Caco-2 (cell line): ENCODE measurements around the gene ZNF638. TPM values are rescaled to one million over a fixed set of nuclear protein-coding genes. Genes with fewer than 3 reads are reported as not detected.

Source experiments
- BruUV-seq: library from RNA; stranded (reverse); fragments of 400-500 nt; replicated peaks from 2 replicates; lab custom pipeline; 2021; lab: Mats Ljungman, UMichigan
- CTCF ChIA-PET: fragments of 300-600 bp; sonication (Branson Sonifier 250); formaldehyde crosslinking; loops from one replicate; lab custom pipeline; 2022; ENCODE audit warnings: antibody characterized with exemption; lab: Charles Lee
- POLR2A ChIA-PET: fragments of 300-600 bp; sonication (Branson Sonifier 250); formaldehyde crosslinking; loops from one replicate; lab custom pipeline; 2022; ENCODE audit warnings: antibody characterized with exemption; lab: Charles Lee
- DNase-seq, 2 experiments: peaks; one replicate each; pipeline versions ENCODE4 v3.0.0 to v3.0.0-alpha.2; 2020 to 2022
- H3K27me3 ChIP-seq: replicated peaks from 2 replicates; pipeline ENCODE4 v1.6.0; 2011; ENCODE audit warnings: low read length; ENCODE audit not compliant: control insufficient read depth, insufficient read depth
- H3K36me3 ChIP-seq: 2 replicates; pipeline ENCODE4 v1.5.1; 2011; ENCODE audit warnings: low read length; ENCODE audit not compliant: control insufficient read depth, insufficient read depth
- H3K4me1 ChIP-seq: fragments of 250-450 bp; sonication (Bioruptor Pico); 2 replicates; pipeline ENCODE4 v1.5.1; 2020; ENCODE audit warnings: mild to moderate bottlenecking
- H3K4me3 ChIP-seq: 2 replicates; pipeline ENCODE4 v1.5.1; 2011; ENCODE audit warnings: low read depth, mild to moderate bottlenecking, control low read depth, low read length
- H3K9me3 ChIP-seq: fragments of 250-450 bp; sonication (Bioruptor Pico); 2 replicates; pipeline ENCODE4 v1.5.1; 2020; ENCODE audit warnings: mild to moderate bottlenecking, moderate library complexity
- H3K27ac Mint-ChIP-seq: one replicate; pipeline ENCODE4 v1.8.0; 2022; ENCODE audit warnings: mixed read lengths; ENCODE audit not compliant: unreplicated experiment
- H3K27me3 Mint-ChIP-seq: one replicate; pipeline ENCODE4 v1.8.0; 2022; ENCODE audit warnings: mixed read lengths; ENCODE audit not compliant: insufficient read depth, unreplicated experiment
- H3K36me3 Mint-ChIP-seq: one replicate; pipeline ENCODE4 v1.8.0; 2022; ENCODE audit warnings: mild to moderate bottlenecking, mixed read lengths; ENCODE audit not compliant: insufficient read depth, unreplicated experiment
- H3K4me1 Mint-ChIP-seq: one replicate; pipeline ENCODE4 v1.8.0; 2022; ENCODE audit warnings: low read depth, mixed read lengths; ENCODE audit not compliant: unreplicated experiment
- H3K4me3 Mint-ChIP-seq: one replicate; pipeline ENCODE4 v1.8.0; 2022; ENCODE audit warnings: mild to moderate bottlenecking, moderate library complexity, mixed read lengths; ENCODE audit not compliant: unreplicated experiment
- H3K9me3 Mint-ChIP-seq: one replicate; pipeline ENCODE4 v1.8.0; 2022; ENCODE audit warnings: mixed read lengths; ENCODE audit not compliant: unreplicated experiment
- CTCF ChIP-seq, 2 experiments: fragments of 200-600 bp in 1 of 2; IDR thresholded peaks; 1 replicate in 1 of 2; 2 replicates in 1 of 2; pipeline versions ENCODE4 v1.5.1 to v1.8.0; 2011 to 2022; ENCODE audit warnings: antibody characterized with exemption in 1 of 2, control low read depth in 1 of 2, inconsistent platforms in 1 of 2, low read depth in 1 of 2, low read length in 1 of 2, mild to moderate bottlenecking in 1 of 2, moderate library complexity in 1 of 2; ENCODE audit not compliant: insufficient read depth in 1 of 2, severe bottlenecking in 1 of 2, unreplicated experiment in 1 of 2
- intact Hi-C: fragments of 100-400 bp; cut with micrococcal nuclease; formaldehyde crosslinking; loops from one replicate; pipeline ENCODE4 v1.10.0; 2022; ENCODE audit not compliant: unreplicated experiment
- total RNA-seq: library from RNA; stranded (reverse); gene quantifications from 2 replicates; pipeline ENCODE4 v1.2.3, GENCODE V29; 2022

The ZNF638 gene
- total RNA-seq, 1 experiment from 2014 or later = 133 TPM

GRCh38 chr2:71291398-71291797, 40.2 kb upstream of the ZNF638 start:
- Mint-ChIP-seq H3K36me3 (no peaks in the 10 kb centered on the region), H3K4me1 (no peaks in the 10 kb centered on the region), H3K9me3 (no peaks in the 10 kb centered on the region), H3K27ac (no peak overlapping the region), H3K27me3 (no peaks in the 10 kb centered on the region), H3K4me3 (no peak overlapping the region)
- Histone ChIP-seq H3K4me1 (no peaks in the 10 kb centered on the region), H3K27me3 (no peaks in the 10 kb centered on the region), H3K36me3 (no peaks in the 10 kb centered on the region), H3K4me3 (no peak overlapping the region), H3K9me3 (no peaks in the 10 kb centered on the region)
- BruUV-seq = no TSS peak
- CTCF ChIA-PET = no interaction called here
- POLR2A ChIA-PET = no interaction called here
- no peak for TF ChIP-seq CTCF (IDR thresholded peaks at IDR 0.05; ENCODE audit: insufficient read depth in 1 of 2, low read depth in 1 of 2, low read length in 1 of 2, severe bottlenecking in 1 of 2, unreplicated experiment in 1 of 2)
- intact Hi-C loops = no loop called here
- no peak for DNase-seq

GRCh38 chr2:71292159-71292558, 39.4 kb upstream of the ZNF638 start:
- no peak overlapping the region for H3K4me3 Mint-ChIP-seq
- no peaks in the 10 kb centered on the region for H3K9me3 Mint-ChIP-seq
- H3K27ac Mint-ChIP-seq = no peak overlapping the region
- H3K36me3 Mint-ChIP-seq = no peaks in the 10 kb centered on the region
- no peaks in the 10 kb centered on the region for H3K4me1 ChIP-seq
- POLR2A ChIA-PET = no interaction called here
- no peaks in the 10 kb centered on the region for H3K36me3 ChIP-seq
- H3K27me3 ChIP-seq = no peaks in the 10 kb centered on the region
- H3K4me3 ChIP-seq = no peak overlapping the region
- CTCF ChIA-PET = no interaction called here
- no peaks in the 10 kb centered on the region for H3K4me1 Mint-ChIP-seq
- TF ChIP-seq CTCF (IDR thresholded peaks at IDR 0.05; ENCODE audit: insufficient read depth in 1 of 2, low read depth in 1 of 2, low read length in 1 of 2, severe bottlenecking in 1 of 2, unreplicated experiment in 1 of 2) = no peak
- no peak for DNase-seq
- no TSS peak for BruUV-seq
- no peaks in the 10 kb centered on the region for H3K27me3 Mint-ChIP-seq
- intact Hi-C loops = no loop called here
- H3K9me3 ChIP-seq = no peaks in the 10 kb centered on the region

- Mint-ChIP-seq H3K4me1 (no peaks in the 10 kb centered on the region), H3K9me3 (no peaks in the 10 kb centered on the region), H3K27ac (no peak overlapping the region), H3K4me3 (no peak overlapping the region), H3K27me3 (no peaks in the 10 kb centered on the region), H3K36me3 (no peaks in the 10 kb centered on the region)
- no peak for TF ChIP-seq CTCF (IDR thresholded peaks at IDR 0.05; ENCODE audit: insufficient read depth in 1 of 2, low read depth in 1 of 2, low read length in 1 of 2, severe bottlenecking in 1 of 2, unreplicated experiment in 1 of 2)
- no peak overlapping the region for H3K4me3 ChIP-seq
- intact Hi-C loops = loop anchor here (1.0 to 5.0 kb wide), 3 partner anchors 32 to 211 kb away; partner anchors contain the start of gene ZNF638
- CTCF ChIA-PET = interaction anchor here (0.9 to 3.2 kb wide), 20 partner anchors 20 to 232 kb away, joined by 3 to 108 read pairs (median 4); partner anchors contain the start of genes DYSF, PAIP2B and ZNF638
- BruUV-seq = no TSS peak
- no peaks in the 10 kb centered on the region for H3K27me3 ChIP-seq
- no peak for DNase-seq
- POLR2A ChIA-PET = interaction anchor here (0.6 to 1.7 kb wide), 2 partner anchors 13 to 33 kb away, joined by 3 to 13 read pairs; partner anchors contain the start of gene ZNF638
- no peaks in the 10 kb centered on the region for H3K4me1 ChIP-seq
- H3K36me3 ChIP-seq = no peaks in the 10 kb centered on the region
- H3K9me3 ChIP-seq = no peaks in the 10 kb centered on the region
Observed at GRCh38 chr2:71298914-71299313, 32.7 kb upstream of the ZNF638 start.
